ENCODE results near the gene AAGAB.

GRCh38 chr15:67248011-67248505, 6.4 kb downstream of the AAGAB start:
- TF ChIP-seq POLR2A (IDR thresholded peaks at IDR 0.05) = no peak
- TF ChIP-seq, protein P1, sequence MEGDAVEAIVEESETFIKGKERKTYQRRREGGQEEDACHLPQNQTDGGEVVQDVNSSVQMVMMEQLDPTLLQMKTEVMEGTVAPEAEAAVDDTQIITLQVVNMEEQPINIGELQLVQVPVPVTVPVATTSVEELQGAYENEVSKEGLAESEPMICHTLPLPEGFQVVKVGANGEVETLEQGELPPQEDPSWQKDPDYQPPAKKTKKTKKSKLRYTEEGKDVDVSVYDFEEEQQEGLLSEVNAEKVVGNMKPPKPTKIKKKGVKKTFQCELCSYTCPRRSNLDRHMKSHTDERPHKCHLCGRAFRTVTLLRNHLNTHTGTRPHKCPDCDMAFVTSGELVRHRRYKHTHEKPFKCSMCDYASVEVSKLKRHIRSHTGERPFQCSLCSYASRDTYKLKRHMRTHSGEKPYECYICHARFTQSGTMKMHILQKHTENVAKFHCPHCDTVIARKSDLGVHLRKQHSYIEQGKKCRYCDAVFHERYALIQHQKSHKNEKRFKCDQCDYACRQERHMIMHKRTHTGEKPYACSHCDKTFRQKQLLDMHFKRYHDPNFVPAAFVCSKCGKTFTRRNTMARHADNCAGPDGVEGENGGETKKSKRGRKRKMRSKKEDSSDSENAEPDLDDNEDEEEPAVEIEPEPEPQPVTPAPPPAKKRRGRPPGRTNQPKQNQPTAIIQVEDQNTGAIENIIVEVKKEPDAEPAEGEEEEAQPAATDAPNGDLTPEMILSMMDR (IDR thresholded peaks at IDR 0.05) = no peak
